Panc1 (cell line): Measurements from ENCODE around the gene UGDH. TPM values are rescaled to one million over a fixed set of nuclear protein-coding genes. Genes with fewer than 3 reads are reported as not detected.

Experiments used
- ATAC-seq: fragments of 200-7000 bp; cut with Tn5 transposase; 2 replicates; pipeline ENCODE4 v1.9.1; 2020; ENCODE audit warnings: mild to moderate bottlenecking, moderate library complexity
- BruUV-seq: library from RNA; stranded (reverse); fragments of 400-500 nt; replicated peaks from 2 replicates; lab custom pipeline; 2021; lab: Mats Ljungman, UMichigan
- CTCF ChIA-PET: fragments of 300-600 bp; sonication (Branson Sonifier 250); formaldehyde crosslinking; loops from one replicate; lab custom pipeline; 2022; ENCODE audit warnings: antibody characterized with exemption; lab: Charles Lee
- POLR2A ChIA-PET: fragments of 300-600 bp; sonication (Branson Sonifier 250); formaldehyde crosslinking; loops from one replicate; lab custom pipeline; 2022; ENCODE audit warnings: antibody characterized with exemption; lab: Charles Lee
- DNase-seq: peaks from one replicate; pipeline ENCODE4 v3.0.0-alpha.2; 2010; ENCODE audit warnings: low read depth, low spot score
- H3K27ac ChIP-seq: 2 replicates; pipeline ENCODE4 v1.5.1; 2011; ENCODE audit warnings: mild to moderate bottlenecking, low read length, inconsistent platforms
- H3K27me3 ChIP-seq: fragments of 200-500 bp; sonication (Bioruptor generic); 2 replicates; pipeline ENCODE4 v1.6.0; 2014; ENCODE audit warnings: low read length, inconsistent platforms; ENCODE audit not compliant: control insufficient read depth, insufficient read depth
- H3K36me3 ChIP-seq: fragments of 200-500 bp; sonication (Bioruptor generic); 2 replicates; pipeline ENCODE4 v1.5.1; 2014; ENCODE audit warnings: inconsistent platforms, mild to moderate bottlenecking, low read length, moderate library complexity; ENCODE audit not compliant: control insufficient read depth, insufficient read depth
- H3K4me1 ChIP-seq: 2 replicates; pipeline ENCODE4 v1.5.1; 2011; ENCODE audit warnings: inconsistent platforms, mild to moderate bottlenecking, low read length, moderate library complexity; ENCODE audit not compliant: control insufficient read depth, insufficient read depth
- H3K4me3 ChIP-seq, 2 experiments: 2 replicates each; pipeline ENCODE4 v1.5.1; 2011 to 2012; ENCODE audit warnings: low read depth in 2 of 2, low read length in 2 of 2, mild to moderate bottlenecking in 2 of 2, inconsistent platforms in 1 of 2, moderate library complexity in 1 of 2
- H3K9me3 ChIP-seq: fragments of 200-500 bp; sonication (Bioruptor generic); 2 replicates; pipeline ENCODE4 v1.5.1; 2014; ENCODE audit warnings: low read depth, mild to moderate bottlenecking, inconsistent platforms, low read length, moderate library complexity; ENCODE audit not compliant: control insufficient read depth, insufficient read depth
- POLR2AphosphoS5 ChIP-seq: IDR thresholded peaks from 2 replicates; pipeline ENCODE4 v1.6.1; 2012; ENCODE audit warnings: mild to moderate bottlenecking, low read depth, low read length, moderate library complexity
- SIN3A ChIP-seq: IDR thresholded peaks from 2 replicates; pipeline ENCODE4 v1.6.1; 2012; ENCODE audit warnings: low read depth, mild to moderate bottlenecking, low read length, moderate library complexity, borderline replicate concordance; ENCODE audit not compliant: insufficient read depth
- TCF7L2 ChIP-seq: IDR thresholded peaks from 2 replicates; pipeline ENCODE4 v1.6.1; 2011; ENCODE audit warnings: mild to moderate bottlenecking, low read depth, low read length, inconsistent platforms
- in situ Hi-C: cut with HindIII; loops from 2 replicates; pipeline ENCODE4 v1.10.0; 2016; ENCODE audit warnings: low sequenced_read_pairs, low pct_unique_long_range_greater_than_20kb
- intact Hi-C: fragments of 100-400 bp; cut with micrococcal nuclease; formaldehyde crosslinking; loops from one replicate; pipeline ENCODE4 v1.10.0; 2022; ENCODE audit not compliant: unreplicated experiment
- total RNA-seq: library from RNA; stranded (reverse); gene quantifications from one replicate; pipeline ENCODE4 v1.2.1, GENCODE V29; 2021; ENCODE audit not compliant: unreplicated experiment
- TF ChIP-seq, protein P1 (sequence below): fragments of 450-650 bp; IDR thresholded peaks from 2 replicates; pipeline ENCODE4 v1.5.1; 2017; ENCODE audit warnings: mild to moderate bottlenecking
- TF ChIP-seq, protein P2 (sequence below), 2 experiments: IDR thresholded peaks; 2 replicates each; pipeline ENCODE4 v1.6.1; 2011 to 2012; ENCODE audit warnings: low read depth in 2 of 2, control low read depth in 1 of 2, low read length in 1 of 2, mild to moderate bottlenecking in 1 of 2, moderate library complexity in 1 of 2; ENCODE audit not compliant: insufficient read depth in 1 of 2

The UGDH gene
- total RNA-seq, 1 experiment from 2014 or later = 373 TPM

DNA sequence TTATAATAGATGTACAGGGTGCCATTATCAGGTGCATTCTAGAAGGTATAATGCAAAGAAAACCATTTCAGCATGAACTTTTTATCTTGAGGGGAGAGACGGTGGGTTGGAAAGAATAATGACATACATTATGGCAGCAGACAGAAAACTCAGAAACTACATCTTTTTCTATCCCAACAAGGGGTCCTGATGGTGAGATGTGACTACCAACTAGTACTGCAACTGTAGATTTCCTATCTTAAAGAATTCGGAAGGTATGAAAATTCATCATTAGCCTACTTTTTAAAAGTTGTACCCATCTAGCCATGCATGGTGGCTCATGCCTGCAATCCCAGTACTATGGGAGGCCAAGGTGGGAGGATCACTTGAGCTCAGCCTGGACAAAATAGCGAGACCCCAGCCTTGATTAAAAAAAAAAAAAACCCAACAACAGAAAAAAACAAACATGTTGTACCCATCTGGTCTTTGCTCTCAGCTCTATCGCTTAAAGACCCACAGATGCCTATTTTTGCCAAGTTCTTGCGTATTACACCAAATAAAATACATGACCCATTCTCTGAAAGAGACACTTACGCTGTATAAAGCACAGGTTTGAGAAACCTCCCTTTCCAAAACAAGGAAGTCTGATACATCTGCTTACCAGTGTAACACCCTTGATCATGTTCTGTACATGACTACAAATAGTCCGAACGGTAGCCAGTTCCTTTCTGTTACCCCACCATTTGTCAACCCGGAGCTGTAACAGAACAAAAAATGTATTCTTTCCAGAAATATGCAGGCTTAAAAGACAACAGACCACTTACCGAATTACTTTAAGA, 70.1 kb downstream of the UGDH start:
- TF ChIP-seq POLR2AphosphoS5 (no peak), TCF7L2 (no peak), SIN3A (no peak)
- TF ChIP-seq, protein P1, sequence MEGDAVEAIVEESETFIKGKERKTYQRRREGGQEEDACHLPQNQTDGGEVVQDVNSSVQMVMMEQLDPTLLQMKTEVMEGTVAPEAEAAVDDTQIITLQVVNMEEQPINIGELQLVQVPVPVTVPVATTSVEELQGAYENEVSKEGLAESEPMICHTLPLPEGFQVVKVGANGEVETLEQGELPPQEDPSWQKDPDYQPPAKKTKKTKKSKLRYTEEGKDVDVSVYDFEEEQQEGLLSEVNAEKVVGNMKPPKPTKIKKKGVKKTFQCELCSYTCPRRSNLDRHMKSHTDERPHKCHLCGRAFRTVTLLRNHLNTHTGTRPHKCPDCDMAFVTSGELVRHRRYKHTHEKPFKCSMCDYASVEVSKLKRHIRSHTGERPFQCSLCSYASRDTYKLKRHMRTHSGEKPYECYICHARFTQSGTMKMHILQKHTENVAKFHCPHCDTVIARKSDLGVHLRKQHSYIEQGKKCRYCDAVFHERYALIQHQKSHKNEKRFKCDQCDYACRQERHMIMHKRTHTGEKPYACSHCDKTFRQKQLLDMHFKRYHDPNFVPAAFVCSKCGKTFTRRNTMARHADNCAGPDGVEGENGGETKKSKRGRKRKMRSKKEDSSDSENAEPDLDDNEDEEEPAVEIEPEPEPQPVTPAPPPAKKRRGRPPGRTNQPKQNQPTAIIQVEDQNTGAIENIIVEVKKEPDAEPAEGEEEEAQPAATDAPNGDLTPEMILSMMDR = no peak
- TF ChIP-seq, protein P2, sequence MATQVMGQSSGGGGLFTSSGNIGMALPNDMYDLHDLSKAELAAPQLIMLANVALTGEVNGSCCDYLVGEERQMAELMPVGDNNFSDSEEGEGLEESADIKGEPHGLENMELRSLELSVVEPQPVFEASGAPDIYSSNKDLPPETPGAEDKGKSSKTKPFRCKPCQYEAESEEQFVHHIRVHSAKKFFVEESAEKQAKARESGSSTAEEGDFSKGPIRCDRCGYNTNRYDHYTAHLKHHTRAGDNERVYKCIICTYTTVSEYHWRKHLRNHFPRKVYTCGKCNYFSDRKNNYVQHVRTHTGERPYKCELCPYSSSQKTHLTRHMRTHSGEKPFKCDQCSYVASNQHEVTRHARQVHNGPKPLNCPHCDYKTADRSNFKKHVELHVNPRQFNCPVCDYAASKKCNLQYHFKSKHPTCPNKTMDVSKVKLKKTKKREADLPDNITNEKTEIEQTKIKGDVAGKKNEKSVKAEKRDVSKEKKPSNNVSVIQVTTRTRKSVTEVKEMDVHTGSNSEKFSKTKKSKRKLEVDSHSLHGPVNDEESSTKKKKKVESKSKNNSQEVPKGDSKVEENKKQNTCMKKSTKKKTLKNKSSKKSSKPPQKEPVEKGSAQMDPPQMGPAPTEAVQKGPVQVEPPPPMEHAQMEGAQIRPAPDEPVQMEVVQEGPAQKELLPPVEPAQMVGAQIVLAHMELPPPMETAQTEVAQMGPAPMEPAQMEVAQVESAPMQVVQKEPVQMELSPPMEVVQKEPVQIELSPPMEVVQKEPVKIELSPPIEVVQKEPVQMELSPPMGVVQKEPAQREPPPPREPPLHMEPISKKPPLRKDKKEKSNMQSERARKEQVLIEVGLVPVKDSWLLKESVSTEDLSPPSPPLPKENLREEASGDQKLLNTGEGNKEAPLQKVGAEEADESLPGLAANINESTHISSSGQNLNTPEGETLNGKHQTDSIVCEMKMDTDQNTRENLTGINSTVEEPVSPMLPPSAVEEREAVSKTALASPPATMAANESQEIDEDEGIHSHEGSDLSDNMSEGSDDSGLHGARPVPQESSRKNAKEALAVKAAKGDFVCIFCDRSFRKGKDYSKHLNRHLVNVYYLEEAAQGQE (IDR thresholded peaks at IDR 0.05; ENCODE audit: insufficient read depth in 1 of 2, low read depth in 2 of 2, low read length in 1 of 2) = no peak
- H3K27me3 ChIP-seq = no peaks in the 10 kb centered on the region
- H3K9me3 ChIP-seq = no peaks in the 10 kb centered on the region
- peaks cover 9% of the 10 kb centered on the region for H3K4me1 ChIP-seq
- ChIA-PET POLR2A (interaction anchor here (0.6 to 0.7 kb wide), 4 partner anchors 239 to 881 kb away, joined by 3 to 5 read pairs (median 4); no protein-coding TSS in a partner anchor), CTCF (no interaction called here)
- DNase-seq (no peak), ATAC-seq (no peak)
- intact Hi-C loops (no loop called here), in situ Hi-C loops (no loop called here)
- peaks cover 59% of the 10 kb centered on the region for H3K36me3 ChIP-seq
- H3K27ac ChIP-seq = peak overlapping the region; percentile 96
- peak overlapping the region; percentile 93 to 94 for H3K4me3 ChIP-seq
- TSS peak; percentile 67 for BruUV-seq

DNA sequence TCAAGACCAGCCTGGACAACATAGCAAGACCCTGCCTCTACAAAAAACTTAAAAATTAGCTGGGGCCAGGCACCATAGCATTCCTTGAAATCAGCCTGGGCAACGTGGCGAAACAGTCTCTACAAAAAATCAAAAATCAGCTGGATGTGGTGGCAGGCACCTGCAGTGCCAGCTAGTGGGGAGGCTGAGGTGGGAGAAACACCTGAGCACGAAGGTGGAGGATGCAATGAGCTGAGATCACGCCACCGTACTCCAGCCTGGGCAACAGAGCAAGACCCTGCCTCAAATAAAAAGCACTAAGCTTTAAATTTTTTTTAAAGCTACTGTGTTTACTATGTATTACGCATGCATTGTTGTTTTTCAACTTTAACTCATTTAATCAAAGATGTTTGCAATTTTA, 71.8 kb downstream of the UGDH start:
- in situ Hi-C loops = no loop called here
- no TSS peak for BruUV-seq
- H3K4me3 ChIP-seq = no peak overlapping the region
- CTCF ChIA-PET = no interaction called here
- no peaks in the 10 kb centered on the region for H3K27me3 ChIP-seq
- TF ChIP-seq POLR2AphosphoS5 (no peak), TCF7L2 (no peak), SIN3A (no peak)
- TF ChIP-seq, protein P1 = no peak
- TF ChIP-seq, protein P2 (IDR thresholded peaks at IDR 0.05; ENCODE audit: insufficient read depth in 1 of 2, low read depth in 2 of 2, low read length in 1 of 2) = no peak
- no peak overlapping the region for H3K27ac ChIP-seq
- no peak for DNase-seq
- intact Hi-C loops = no loop called here
- H3K4me1 ChIP-seq = peaks cover 9% of the 10 kb centered on the region
- POLR2A ChIA-PET = no interaction called here
- peaks cover 66% of the 10 kb centered on the region for H3K36me3 ChIP-seq
- ATAC-seq = no peak
- H3K9me3 ChIP-seq = no peaks in the 10 kb centered on the region
